CD4-positive, alpha-beta T cell (primary cell): Measurements from ENCODE around the gene TESMIN. TPM values are rescaled to one million over a fixed set of nuclear protein-coding genes. Genes with fewer than 3 reads are reported as not detected.

Experiments used
- ATAC-seq: fragments of 200-7000 bp; cut with Tn5 transposase; one replicate; pipeline ENCODE4 v1.10.0; 2022; ENCODE audit warnings: mild to moderate bottlenecking; ENCODE audit not compliant: poor library complexity
- CTCF ChIA-PET: fragments of 350-600 bp; sonication (Branson Sonifier 250); formaldehyde crosslinking; loops from one replicate; lab custom pipeline; 2021; ENCODE audit warnings: antibody characterized with exemption, inconsistent platforms; lab: Charles Lee
- POLR2A ChIA-PET: fragments of 350-600 bp; sonication (Branson Sonifier 250); formaldehyde crosslinking; loops from one replicate; lab custom pipeline; 2021; ENCODE audit warnings: antibody characterized with exemption, inconsistent platforms; lab: Charles Lee
- DNase-seq, 14 experiments: peaks; one replicate each; pipeline ENCODE4 v3.0.0-alpha.2; 2013 to 2020; ENCODE audit warnings: mixed read lengths in 2 of 14
- H3K27ac ChIP-seq, 2 donors: one replicate each; pipeline versions ENCODE4 v1.5.1 to v1.7.0; 2013; ENCODE audit warnings: low read length in 2 of 2, low read depth in 1 of 2, mild to moderate bottlenecking in 1 of 2
- H3K27me3 ChIP-seq, 2 experiments: 1 replicate in 1 of 2; 2 replicates in 1 of 2; pipeline versions ENCODE4 v1.6.1 to v1.7.0; 2013; ENCODE audit warnings: low read length in 2 of 2, control low read depth in 1 of 2, mild to moderate bottlenecking in 1 of 2, moderate library complexity in 1 of 2; ENCODE audit not compliant: insufficient read depth in 2 of 2, control insufficient read depth in 1 of 2
- H3K36me3 ChIP-seq: one replicate; pipeline ENCODE4 v1.6.1; 2013; ENCODE audit warnings: low read length, control low read depth; ENCODE audit not compliant: insufficient read depth
- H3K4me1 ChIP-seq: one replicate; pipeline ENCODE4 v1.6.1; 2013; ENCODE audit warnings: low read length, control low read depth; ENCODE audit not compliant: insufficient read depth
- H3K4me3 ChIP-seq: one replicate; pipeline ENCODE4 v1.5.1; 2013; ENCODE audit warnings: mild to moderate bottlenecking, low read length, moderate library complexity
- H3K9me3 ChIP-seq, 2 experiments: 1 replicate in 1 of 2; 2 replicates in 1 of 2; pipeline versions ENCODE4 v1.6.1 to v1.7.0; 2013; ENCODE audit warnings: low read length in 2 of 2, mild to moderate bottlenecking in 2 of 2, control low read depth in 1 of 2, moderate library complexity in 1 of 2; ENCODE audit not compliant: control insufficient read depth in 1 of 2, insufficient read depth in 1 of 2
- H3K27ac Mint-ChIP-seq: one replicate; pipeline ENCODE4 v1.8.0; 2020; ENCODE audit warnings: mixed read lengths
- H3K27me3 Mint-ChIP-seq: one replicate; pipeline ENCODE4 v1.8.0; 2021; ENCODE audit warnings: mixed read lengths
- H3K36me3 Mint-ChIP-seq: one replicate; pipeline ENCODE4 v1.8.0; 2021; ENCODE audit warnings: low read depth, mixed read lengths
- H3K4me1 Mint-ChIP-seq: one replicate; pipeline ENCODE4 v1.8.0; 2021; ENCODE audit warnings: low read depth, mixed read lengths
- H3K4me3 Mint-ChIP-seq: one replicate; pipeline ENCODE4 v1.8.0; 2020; ENCODE audit warnings: mild to moderate bottlenecking, mixed read lengths
- H3K9me3 Mint-ChIP-seq: one replicate; pipeline ENCODE4 v1.8.0; 2020; ENCODE audit warnings: mixed read lengths
- CTCF ChIP-seq: fragments of 200-600 bp; IDR thresholded peaks from one replicate; pipeline ENCODE4 v1.8.0; 2022; ENCODE audit warnings: antibody characterized with exemption, mild to moderate bottlenecking
- intact Hi-C, 2 experiments: fragments of 100-400 bp; cut with DNase I in 1 of 2; cut with micrococcal nuclease in 1 of 2; formaldehyde crosslinking; loops; one replicate each; pipeline versions ENCODE4 v1.15.1 to v1.9.0; 2023 to 2025; cut with DNase I, micrococcal nuclease
- total RNA-seq, 174 experiments: library from RNA in 2 of 174; stranded (reverse) in 2 of 174; gene quantifications; one replicate each; pipeline ENCODE4 v1.2.3 and lab custom pipeline; 2021 to 2026

TESMIN gene
- total RNA-seq, 2 experiments from 2014 or later, result 3.7 to 4.3 TPM

- no peak for ATAC-seq
- POLR2A ChIA-PET, result no interaction called here
- Mint-ChIP-seq H3K36me3 (peaks cover 86% of the 10 kb centered on the region), H3K9me3 (no peaks in the 10 kb centered on the region), H3K4me3 (no peak overlapping the region), H3K4me1 (no peaks in the 10 kb centered on the region), H3K27me3 (no peaks in the 10 kb centered on the region), H3K27ac (no peak overlapping the region)
- no peak for DNase-seq
- no peak overlapping the region for H3K4me3 ChIP-seq
- H3K36me3 ChIP-seq, result peaks cover 67% of the 10 kb centered on the region
- intact Hi-C loops, result no loop called here
- no peaks in the 10 kb centered on the region for H3K27me3 ChIP-seq
- CTCF ChIA-PET, result interaction anchor here (0.6 kb wide), 1 partner anchor 29 kb away, joined by 3 read pairs; no protein-coding TSS in a partner anchor
- H3K4me1 ChIP-seq, result no peaks in the 10 kb centered on the region
- no peak for TF ChIP-seq CTCF
- no peak overlapping the region for H3K27ac ChIP-seq
- H3K9me3 ChIP-seq, result no peaks in the 10 kb centered on the region
Measured at GRCh38 chr11:68773521-68774193, 22.3 kb upstream of the TESMIN start.

- H3K27me3 Mint-ChIP-seq, result no peaks in the 10 kb centered on the region
- POLR2A ChIA-PET, result no interaction called here
- H3K4me1 ChIP-seq, result no peaks in the 10 kb centered on the region
- no peak for TF ChIP-seq CTCF
- DNase-seq (no peak), ATAC-seq (no peak)
- intact Hi-C loops, result no loop called here
- H3K27ac Mint-ChIP-seq, result no peak overlapping the region
- H3K9me3 ChIP-seq, result no peaks in the 10 kb centered on the region
- no peak overlapping the region for H3K4me3 Mint-ChIP-seq
- no peaks in the 10 kb centered on the region for H3K4me1 Mint-ChIP-seq
- no peak overlapping the region for H3K27ac ChIP-seq
- no peaks in the 10 kb centered on the region for H3K9me3 Mint-ChIP-seq
- H3K36me3 Mint-ChIP-seq, result peaks cover 84% of the 10 kb centered on the region
- peaks cover 64% of the 10 kb centered on the region for H3K36me3 ChIP-seq
- CTCF ChIA-PET, result interaction anchor here (0.6 kb wide), 1 partner anchor 30 kb away, joined by 3 read pairs; no protein-coding TSS in a partner anchor
- H3K4me3 ChIP-seq, result no peak overlapping the region
- H3K27me3 ChIP-seq, result no peaks in the 10 kb centered on the region
Measured at GRCh38 chr11:68772936-68773335, 21.6 kb upstream of the TESMIN start.

GRCh38 chr11:68770781-68771180, 19.5 kb upstream of the TESMIN start:
- no peak overlapping the region for H3K4me3 Mint-ChIP-seq
- no peak overlapping the region for H3K4me3 ChIP-seq
- no peaks in the 10 kb centered on the region for H3K9me3 Mint-ChIP-seq
- H3K4me1 Mint-ChIP-seq, result no peaks in the 10 kb centered on the region
- H3K4me1 ChIP-seq, result no peaks in the 10 kb centered on the region
- no peaks in the 10 kb centered on the region for H3K9me3 ChIP-seq
- CTCF ChIA-PET, result no interaction called here
- DNase-seq (no peak), ATAC-seq (no peak)
- H3K27me3 ChIP-seq, result no peaks in the 10 kb centered on the region
- no peak overlapping the region for H3K27ac Mint-ChIP-seq
- no peak overlapping the region for H3K27ac ChIP-seq
- H3K36me3 Mint-ChIP-seq, result peaks cover 69% of the 10 kb centered on the region
- H3K27me3 Mint-ChIP-seq, result no peaks in the 10 kb centered on the region
- intact Hi-C loops, result no loop called here
- no peak for TF ChIP-seq CTCF
- POLR2A ChIA-PET, result no interaction called here
- peaks cover 53% of the 10 kb centered on the region for H3K36me3 ChIP-seq
